IMR-90 (cell line): Measurements from ENCODE around the gene RABIF. TPM values are rescaled to one million over a fixed set of nuclear protein-coding genes. Genes with fewer than 3 reads are reported as not detected.

ENCODE experiments used
- ATAC-seq: fragments of 200-7000 bp; cut with Tn5 transposase; 2 replicates; pipeline ENCODE4 v1.9.1; 2020; ENCODE audit warnings: low read depth, mild to moderate bottlenecking, moderate library complexity
- BruUV-seq: library from RNA; stranded (reverse); fragments of 400-500 nt; replicated peaks from 2 replicates; lab custom pipeline; 2021; lab: Mats Ljungman, UMichigan
- CTCF ChIA-PET: fragments of 300-600 bp; formaldehyde crosslinking; extraction: SDS; loops from one replicate; lab custom pipeline; 2021; ENCODE audit warnings: antibody characterized with exemption; lab: Yijun Ruan, JAX
- POLR2A ChIA-PET: fragments of 300-600 bp; sonication (Branson Sonifier 250); formaldehyde crosslinking; loops from one replicate; lab custom pipeline; 2022; ENCODE audit warnings: antibody characterized with exemption; ENCODE audit not compliant: unreplicated experiment; lab: Charles Lee
- DNase-seq: peaks from one replicate; pipeline ENCODE4 v3.0.0; 2013
- H2AFZ ChIP-seq: replicated peaks from 2 replicates; pipeline ENCODE3; 2013; ENCODE audit warnings: low read length, mild to moderate bottlenecking; ENCODE audit not compliant: poor library complexity
- H2AK5ac ChIP-seq: 2 replicates; pipeline ENCODE4 v1.6.1; 2013; ENCODE audit warnings: low read depth, low read length, inconsistent platforms
- H2AK9ac ChIP-seq: replicated peaks from 2 replicates; pipeline ENCODE3; 2013; ENCODE audit warnings: mild to moderate bottlenecking, low read depth, low read length, moderate library complexity; ENCODE audit not compliant: poor library complexity
- H2BK120ac ChIP-seq: 2 replicates; pipeline ENCODE4 v1.6.1; 2013; ENCODE audit warnings: low read depth, low read length, inconsistent platforms
- H2BK15ac ChIP-seq: 3 replicates; pipeline ENCODE4 v1.6.1; 2013; ENCODE audit warnings: low read depth, low read length, inconsistent platforms
- H2BK20ac ChIP-seq: 2 replicates; pipeline ENCODE4 v1.6.1; 2013; ENCODE audit warnings: low read depth, mild to moderate bottlenecking, inconsistent platforms, low read length, moderate library complexity
- H2BK5ac ChIP-seq: 2 replicates; pipeline ENCODE4 v1.6.1; 2013; ENCODE audit warnings: mild to moderate bottlenecking, low read depth, low read length, inconsistent platforms; ENCODE audit not compliant: poor library complexity, severe bottlenecking
- H3K14ac ChIP-seq: replicated peaks from 2 replicates; pipeline ENCODE4 v1.6.1; 2013; ENCODE audit warnings: low read depth, low read length, inconsistent platforms
- H3K18ac ChIP-seq: 2 replicates; pipeline ENCODE4 v1.6.1; 2013; ENCODE audit warnings: low read depth, low read length, control low read depth
- H3K23ac ChIP-seq: 2 replicates; pipeline ENCODE4 v1.6.1; 2013; ENCODE audit warnings: low read depth, low read length, inconsistent platforms
- H3K27ac ChIP-seq: 2 replicates; pipeline ENCODE4 v1.5.1; 2013; ENCODE audit warnings: mild to moderate bottlenecking, control low read depth, low read length; ENCODE audit not compliant: insufficient read depth
- H3K27me3 ChIP-seq: 2 replicates; pipeline ENCODE4 v1.6.1; 2013; ENCODE audit warnings: low read length; ENCODE audit not compliant: control insufficient read depth, insufficient read depth
- H3K36me3 ChIP-seq: 2 replicates; pipeline ENCODE4 v1.6.1; 2013; ENCODE audit warnings: low read length, mixed read lengths; ENCODE audit not compliant: control insufficient read depth, insufficient read depth
- H3K4ac ChIP-seq: 2 replicates; pipeline ENCODE4 v1.6.1; 2013; ENCODE audit warnings: low read depth, low read length, inconsistent platforms
- H3K4me1 ChIP-seq: 2 replicates; pipeline ENCODE4 v1.6.1; 2013; ENCODE audit warnings: low read length, mixed read lengths; ENCODE audit not compliant: control insufficient read depth, insufficient read depth
- H3K4me2 ChIP-seq: 2 replicates; pipeline ENCODE4 v1.6.1; 2013; ENCODE audit warnings: low read depth, mild to moderate bottlenecking, control low read depth, low read length, moderate library complexity
- H3K4me3 ChIP-seq: 2 replicates; pipeline ENCODE4 v1.5.1; 2013; ENCODE audit warnings: low read depth, mild to moderate bottlenecking, control low read depth, low read length, moderate library complexity; ENCODE audit not compliant: insufficient read depth
- H3K56ac ChIP-seq: 2 replicates; pipeline ENCODE4 v1.6.1; 2013; ENCODE audit warnings: low read length, inconsistent platforms; ENCODE audit not compliant: insufficient read depth; ENCODE audit errors: extremely low read depth
- H3K79me1 ChIP-seq, 2 experiments: 2 replicates each; pipeline ENCODE4 v1.6.1; 2013; ENCODE audit warnings: low read length in 2 of 2, inconsistent platforms in 1 of 2, low read depth in 1 of 2
- H3K9ac ChIP-seq: 2 replicates; pipeline ENCODE4 v1.6.1; 2013; ENCODE audit warnings: low read depth, low read length, control low read depth
- H3K9me1 ChIP-seq: 2 replicates; pipeline ENCODE4 v1.6.1; 2013; ENCODE audit warnings: low read length, inconsistent platforms; ENCODE audit not compliant: insufficient read depth
- H3K9me3 ChIP-seq: 2 replicates; pipeline ENCODE4 v1.6.1; 2013; ENCODE audit warnings: low read length; ENCODE audit not compliant: control insufficient read depth, insufficient read depth
- H4K20me1 ChIP-seq: 2 replicates; pipeline ENCODE4 v1.6.1; 2013; ENCODE audit warnings: low read length, inconsistent platforms; ENCODE audit not compliant: insufficient read depth
- H4K5ac ChIP-seq: 2 replicates; pipeline ENCODE4 v1.6.1; 2013; ENCODE audit warnings: mild to moderate bottlenecking, low read depth, low read length, control low read depth
- H4K8ac ChIP-seq, 2 experiments: 2 replicates each; pipeline ENCODE4 v1.6.1; 2013; ENCODE audit warnings: low read depth in 2 of 2, low read length in 2 of 2, control low read depth in 1 of 2, inconsistent platforms in 1 of 2
- H4K91ac ChIP-seq: 2 replicates; pipeline ENCODE4 v1.6.1; 2013; ENCODE audit warnings: low read depth, low read length, inconsistent platforms; ENCODE audit not compliant: insufficient read depth
- MAFK ChIP-seq: IDR thresholded peaks from 2 replicates; pipeline ENCODE4 v1.6.1; 2012; ENCODE audit warnings: low read depth, low read length, improper control_type of control experiment
- RAD21 ChIP-seq: IDR thresholded peaks from 2 replicates; pipeline ENCODE4 v1.6.1; 2012; ENCODE audit warnings: low read length, improper control_type of control experiment
- WGBS, 2 experiments: methylation state at CpG; one replicate each; pipeline versions ENCODE4 v1.1.5 to v1.1.7; 2013; ENCODE audit warnings: missing lambda C conversion rate in 2 of 2; ENCODE audit not compliant: insufficient read length in 1 of 2; ENCODE audit errors: extremely low coverage in 2 of 2; 5-methylcytosine and 5-hydroxymethylcytosine counted together
- dilution Hi-C: fragments of 300-500 bp; cut with HindIII; formaldehyde crosslinking; loops from one replicate; pipeline ENCODE4 v1.14.3; 2018; ENCODE audit warnings: low sequenced_read_pairs; ENCODE audit not compliant: unreplicated experiment
- in situ Hi-C: fragments of 300-500 bp; cut with MboI; formaldehyde crosslinking; loops from 3 replicates; pipeline ENCODE4 v1.14.3; 2019; ENCODE audit warnings: low sequenced_read_pairs, inconsistent platforms, mixed read lengths
- intact Hi-C: fragments of 100-400 bp; cut with micrococcal nuclease; formaldehyde crosslinking; loops from 2 replicates; pipeline ENCODE4 v1.10.0; 2022
- polyA plus RNA-seq, 3 experiments: library from polyadenylated mRNA; depleted of rRNA; stranded (reverse); fragments of >200 nt; gene quantifications; 2 replicates each; pipeline ENCODE4 v1.2.3, GENCODE V29; 2012; ENCODE audit warnings: low replicate concordance in 1 of 3
- total RNA-seq: library from RNA; depleted of rRNA; stranded (reverse); fragments of >200 nt; gene quantifications from 2 replicates; pipeline ENCODE4 v1.2.3, GENCODE V29; 2012
- TF ChIP-seq, protein P1 (sequence below): conservative IDR thresholded peaks from 2 replicates; pipeline ENCODE4 v1.5.1; 2012; ENCODE audit warnings: mild to moderate bottlenecking, low read depth, low read length, improper control_type of control experiment

Gene RABIF
- total and polyA plus RNA-seq, 2 of the 4 experiments (the other 2 are of a cell fraction), result 4.8 to 7.9 TPM

DNA sequence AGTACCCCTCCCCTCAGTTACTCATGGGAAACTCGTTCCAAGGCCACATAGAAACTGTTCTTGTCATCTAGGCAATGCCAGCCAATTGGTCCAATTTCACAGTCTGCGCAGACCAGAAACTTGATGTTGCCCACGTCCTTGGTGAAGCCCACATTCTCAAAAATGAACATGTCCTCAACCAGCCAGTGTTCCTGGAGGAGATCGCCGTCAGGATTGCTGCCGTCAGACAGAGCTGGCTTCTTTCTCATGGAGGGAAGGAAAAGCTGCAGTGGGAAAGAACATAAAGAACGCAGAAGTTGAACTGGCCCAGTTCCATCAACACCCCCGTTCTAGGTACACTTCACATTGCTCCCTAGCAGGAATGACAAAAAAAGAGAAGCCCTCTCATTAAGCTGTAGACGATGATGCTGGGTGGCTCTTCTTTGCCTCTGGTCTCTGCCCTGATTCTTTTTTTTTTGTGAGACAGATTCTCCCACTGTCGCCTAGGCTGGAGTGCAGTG, 7.9 kb downstream of the RABIF start:
- BruUV-seq, result no TSS peak
- in situ Hi-C loops, result no loop called here

More for the DNA sequence above, 7.9 kb downstream of the RABIF start:
- H2AK5ac ChIP-seq, result no peak overlapping the region
- no peak overlapping the region for H2BK15ac ChIP-seq
- no peak overlapping the region for H4K8ac ChIP-seq
- no peak overlapping the region for H3K27ac ChIP-seq
- no peaks in the 10 kb centered on the region for H3K27me3 ChIP-seq
- H3K9me3 ChIP-seq, result no peaks in the 10 kb centered on the region
- no peak overlapping the region for H3K9ac ChIP-seq
- no peak for DNase-seq
- no peak overlapping the region for H3K4me2 ChIP-seq
- no peak overlapping the region for H3K18ac ChIP-seq
- ChIA-PET POLR2A (no interaction called here), CTCF (interaction anchor here (0.6 kb wide), 1 partner anchor 27 kb away, joined by 5 read pairs; no protein-coding TSS in a partner anchor)
- TF ChIP-seq RAD21 (no peak), MAFK (no peak)
- TF ChIP-seq, protein P1, sequence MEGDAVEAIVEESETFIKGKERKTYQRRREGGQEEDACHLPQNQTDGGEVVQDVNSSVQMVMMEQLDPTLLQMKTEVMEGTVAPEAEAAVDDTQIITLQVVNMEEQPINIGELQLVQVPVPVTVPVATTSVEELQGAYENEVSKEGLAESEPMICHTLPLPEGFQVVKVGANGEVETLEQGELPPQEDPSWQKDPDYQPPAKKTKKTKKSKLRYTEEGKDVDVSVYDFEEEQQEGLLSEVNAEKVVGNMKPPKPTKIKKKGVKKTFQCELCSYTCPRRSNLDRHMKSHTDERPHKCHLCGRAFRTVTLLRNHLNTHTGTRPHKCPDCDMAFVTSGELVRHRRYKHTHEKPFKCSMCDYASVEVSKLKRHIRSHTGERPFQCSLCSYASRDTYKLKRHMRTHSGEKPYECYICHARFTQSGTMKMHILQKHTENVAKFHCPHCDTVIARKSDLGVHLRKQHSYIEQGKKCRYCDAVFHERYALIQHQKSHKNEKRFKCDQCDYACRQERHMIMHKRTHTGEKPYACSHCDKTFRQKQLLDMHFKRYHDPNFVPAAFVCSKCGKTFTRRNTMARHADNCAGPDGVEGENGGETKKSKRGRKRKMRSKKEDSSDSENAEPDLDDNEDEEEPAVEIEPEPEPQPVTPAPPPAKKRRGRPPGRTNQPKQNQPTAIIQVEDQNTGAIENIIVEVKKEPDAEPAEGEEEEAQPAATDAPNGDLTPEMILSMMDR, result no peak
- H2BK20ac ChIP-seq, result no peak overlapping the region
- H3K9me1 ChIP-seq, result peaks cover 4% of the 10 kb centered on the region; the same call in 1 of the 2 replicates
- dilution Hi-C loops (no loop called here), intact Hi-C loops (no loop called here)
- no peak overlapping the region for H2BK120ac ChIP-seq
- H2BK5ac ChIP-seq, result no peak overlapping the region
- no peak overlapping the region for H4K5ac ChIP-seq
- no peak overlapping the region for H3K56ac ChIP-seq
- no peak overlapping the region for H2AK9ac ChIP-seq
- no peak for ATAC-seq
- H2AFZ ChIP-seq, result no peak overlapping the region
- H3K4ac ChIP-seq, result no peak overlapping the region
- no peak overlapping the region for H3K23ac ChIP-seq
- peaks cover 5% of the 10 kb centered on the region; the same call in 1 of the 2 replicates for H4K20me1 ChIP-seq
- peaks cover 4% of the 10 kb centered on the region for H3K36me3 ChIP-seq
- no peak overlapping the region for H3K14ac ChIP-seq
- H3K4me3 ChIP-seq, result no peak overlapping the region
- no peaks in the 10 kb centered on the region for H3K4me1 ChIP-seq
- peaks cover 13 to 27% of the 10 kb centered on the region in 2 experiments for H3K79me1 ChIP-seq
- no peak overlapping the region for H4K91ac ChIP-seq
- 100% methylated on average over 1 of the region's 10 CpGs; no CpG with 5 or more reads in 1 of the 2 experiments for WGBS, 2 experiments
